Small intestine (tissue), 7 donors: ENCODE data around the gene NLRP4. TPM values are rescaled to one million over a fixed set of nuclear protein-coding genes. Genes with fewer than 3 reads are reported as not detected.

ENCODE experiments used
- DNase-seq, 2 donors: peaks; one replicate each; pipeline versions ENCODE4 v3.0.0 to v3.0.0-alpha.2; 2013
- FAIRE-seq: peaks from 2 replicates; lab custom pipeline; 2012; peaks lifted over from hg19 to GRCh38; lab: Jason Lieb, UNC
- H3K27ac ChIP-seq, 3 donors: one replicate each; pipeline ENCODE4 v1.5.1; 2013; ENCODE audit warnings: low read length in 2 of 3, mild to moderate bottlenecking in 2 of 3, control low read depth in 1 of 3, inconsistent platforms in 1 of 3, low read depth in 1 of 3, moderate library complexity in 1 of 3
- H3K27me3 ChIP-seq, 3 donors: one replicate each; pipeline ENCODE4 v1.6.1; 2013; ENCODE audit warnings: low read length in 3 of 3, inconsistent platforms in 1 of 3; ENCODE audit not compliant: control insufficient read depth in 3 of 3, insufficient read depth in 3 of 3
- H3K36me3 ChIP-seq, 3 donors: one replicate each; pipeline ENCODE4 v1.6.1; 2013; ENCODE audit warnings: low read length in 3 of 3, inconsistent platforms in 1 of 3, low read depth in 1 of 3, mild to moderate bottlenecking in 1 of 3, moderate library complexity in 1 of 3; ENCODE audit not compliant: control insufficient read depth in 3 of 3, insufficient read depth in 2 of 3
- H3K4me1 ChIP-seq, 3 donors: one replicate each; pipeline ENCODE4 v1.6.1; 2013; ENCODE audit warnings: low read length in 2 of 3, inconsistent platforms in 1 of 3, low read depth in 1 of 3, mild to moderate bottlenecking in 1 of 3, moderate library complexity in 1 of 3; ENCODE audit not compliant: control insufficient read depth in 3 of 3, insufficient read depth in 2 of 3
- H3K4me3 ChIP-seq, 3 donors: one replicate each; pipeline ENCODE4 v1.5.1; 2013; ENCODE audit warnings: low read length in 3 of 3, control low read depth in 1 of 3, inconsistent platforms in 1 of 3, low read depth in 1 of 3, mild to moderate bottlenecking in 1 of 3, moderate library complexity in 1 of 3
- H3K9me3 ChIP-seq, 2 donors: one replicate each; pipeline ENCODE4 v1.6.1; 2013; ENCODE audit warnings: low read depth in 1 of 2, low read length in 1 of 2; ENCODE audit not compliant: control insufficient read depth in 2 of 2, insufficient read depth in 1 of 2
- WGBS, 3 donors: extraction: QIAGEN DNeasy Blood & Tissue Kit; methylation state at CpG; one replicate each; pipeline ENCODE4 v1.1.7; 2013; 5-methylcytosine and 5-hydroxymethylcytosine counted together
- polyA plus RNA-seq, 4 donors: library from polyadenylated mRNA; stranded (reverse) in 3 of 4; unstranded in 1 of 4; fragments of 200-250 nt in 3 of 4; fragments of 120-200 nt in 1 of 4; gene quantifications; one replicate each; pipeline versions ENCODE4 v1.2.1 to v1.2.3, GENCODE V29; 2013
- donor health status: healthy with polysubstance abuse.
- donor health status: control.
- donor health status: control.
- donor health status: Bipolar disorder and iron deficiency.
- donor health status: healthy.

The NLRP4 gene
- polyA plus RNA-seq, 4 donors, result 0.09 TPM; not detected in 3

DNA sequence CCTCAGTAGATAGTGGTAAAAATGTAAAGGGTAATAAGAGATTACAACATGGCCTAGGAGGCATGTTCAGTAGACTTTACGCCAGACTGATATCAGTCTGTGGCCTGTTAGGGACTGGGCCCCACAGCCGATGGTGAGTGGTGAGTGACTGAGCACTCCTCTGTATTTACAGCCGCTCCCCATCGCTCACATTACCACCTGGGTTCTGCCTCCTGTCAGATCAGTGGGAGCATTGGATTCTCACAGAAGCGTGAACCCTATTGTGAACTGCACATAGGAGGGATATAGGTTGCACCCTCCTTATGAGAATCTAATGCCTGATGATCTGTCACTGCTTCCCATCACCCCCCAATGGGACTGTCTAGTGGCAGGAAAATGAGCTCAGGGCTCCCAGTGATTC is 22.4 kb upstream of the NLRP4 start:
- no peaks in the 10 kb centered on the region for H3K36me3 ChIP-seq
- FAIRE-seq, result no peak
- 80 to 93% (median 92%) methylated on average over 5 of the region's 5 CpGs for WGBS, 3 donors

DNA sequence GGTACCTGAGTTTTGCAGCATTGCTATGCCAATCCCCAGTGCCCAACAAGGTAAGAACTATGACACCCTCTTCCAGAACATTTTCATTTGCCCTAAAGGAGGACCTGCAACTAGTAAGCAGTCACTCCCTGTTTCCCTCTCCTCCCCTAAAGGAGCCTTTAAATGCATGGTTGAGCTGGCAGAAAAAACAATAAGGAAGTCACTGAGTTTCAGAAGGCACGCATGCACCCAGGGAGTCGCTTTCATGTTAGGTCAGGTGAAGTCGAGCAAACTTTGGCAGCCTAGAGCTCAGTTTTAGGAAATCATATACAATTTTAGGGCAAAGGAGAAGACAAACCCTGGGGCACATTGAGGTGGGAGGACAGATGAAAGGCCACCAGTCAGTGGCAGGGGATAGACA is 16.3 kb upstream of the NLRP4 start:
- 45 to 73% (median 52%) methylated on average over 3 of the region's 3 CpGs for WGBS, 3 donors
- FAIRE-seq, result no peak

More for the DNA sequence above, 22.4 kb upstream of the NLRP4 start:
- H3K4me1 ChIP-seq, result no peaks in the 10 kb centered on the region
- DNase-seq, result no peak
- peaks cover 0 to 3% (median 0%) of the 10 kb centered on the region in 3 donors for H3K27me3 ChIP-seq
- no peak overlapping the region for H3K27ac ChIP-seq
- peaks cover 0 to 14% of the 10 kb centered on the region in 2 donors for H3K9me3 ChIP-seq
- H3K4me3 ChIP-seq, result no peak overlapping the region

DNA sequence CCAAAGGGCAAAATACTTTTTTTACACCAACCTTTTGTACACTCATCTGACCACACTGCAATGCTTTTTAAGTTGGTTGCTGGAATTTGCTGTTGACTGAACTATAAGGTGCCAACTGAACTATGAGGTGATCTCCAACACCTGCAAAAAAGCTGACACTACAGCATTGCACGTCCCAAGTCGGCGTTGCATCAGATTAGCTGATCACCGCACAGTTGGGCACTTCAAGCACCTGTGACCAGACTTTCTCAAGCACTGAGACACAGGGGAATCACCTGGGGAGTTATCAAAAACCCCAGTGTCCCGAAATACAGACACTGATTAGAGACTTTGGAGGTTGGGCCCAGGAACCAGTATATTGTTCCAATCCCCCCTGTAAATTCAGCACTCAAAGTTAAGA is 5.7 kb upstream of the NLRP4 start:
- H3K27me3 ChIP-seq, result no peaks in the 10 kb centered on the region
- H3K4me3 ChIP-seq, result no peak overlapping the region
- WGBS, 3 donors, result 74 to 76% (median 74%) methylated on average over 5 of the region's 5 CpGs
- no peaks in the 10 kb centered on the region for H3K9me3 ChIP-seq
- no peak for DNase-seq
- no peak overlapping the region for H3K27ac ChIP-seq
- no peaks in the 10 kb centered on the region for H3K36me3 ChIP-seq
- H3K4me1 ChIP-seq, result no peaks in the 10 kb centered on the region
- FAIRE-seq, result no peak

More for the DNA sequence above, 16.3 kb upstream of the NLRP4 start:
- H3K27me3 ChIP-seq, result no peaks in the 10 kb centered on the region
- H3K4me3 ChIP-seq, result no peak overlapping the region
- H3K27ac ChIP-seq, result no peak overlapping the region
- no peaks in the 10 kb centered on the region for H3K4me1 ChIP-seq
- DNase-seq, result no peak
- H3K9me3 ChIP-seq, result no peaks in the 10 kb centered on the region
- H3K36me3 ChIP-seq, result no peaks in the 10 kb centered on the region

DNA sequence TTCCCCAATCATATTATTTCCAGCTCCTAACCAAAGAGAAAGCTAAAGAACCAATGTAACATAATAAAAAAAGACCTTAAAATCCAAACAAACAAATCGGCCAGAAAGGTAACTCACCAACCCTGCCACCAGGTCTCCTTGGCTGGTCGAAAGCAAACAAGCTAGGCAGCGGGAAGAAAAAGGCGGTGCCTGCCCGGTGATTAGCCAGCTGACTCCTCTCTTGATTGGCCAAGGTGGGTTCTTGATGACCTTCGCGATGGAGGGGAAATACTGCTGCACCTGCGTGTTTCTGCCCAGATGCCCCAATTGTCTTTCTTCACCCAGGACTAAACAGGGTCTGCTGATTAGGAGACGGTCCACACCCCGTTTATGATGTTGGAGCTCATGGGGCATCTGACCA is 4.5 kb upstream of the NLRP4 start, which contains the start of gene NLRP11:
Gene NLRP11 (minus strand): TSS at position 154 of the 400 bp plus-strand sequence. CDS start 13,825 bp downstream, outside the sequence.
- H3K27ac ChIP-seq, result no peak within 1 kb of the TSS
- no peak for FAIRE-seq
- no peaks in the 10 kb centered on the region for H3K36me3 ChIP-seq
- DNase-seq, result no peak
- peaks cover 0 to 7% of the 10 kb centered on the region in 2 donors for H3K9me3 ChIP-seq
- H3K27me3 ChIP-seq, result no peaks in the 10 kb centered on the region
- no peak within 1 kb of the TSS for H3K4me3 ChIP-seq
- 80 to 87% (median 83%) methylated on average over 10 of the region's 10 CpGs for WGBS, 3 donors
- H3K4me1 ChIP-seq, result no peaks in the 10 kb centered on the region

DNA sequence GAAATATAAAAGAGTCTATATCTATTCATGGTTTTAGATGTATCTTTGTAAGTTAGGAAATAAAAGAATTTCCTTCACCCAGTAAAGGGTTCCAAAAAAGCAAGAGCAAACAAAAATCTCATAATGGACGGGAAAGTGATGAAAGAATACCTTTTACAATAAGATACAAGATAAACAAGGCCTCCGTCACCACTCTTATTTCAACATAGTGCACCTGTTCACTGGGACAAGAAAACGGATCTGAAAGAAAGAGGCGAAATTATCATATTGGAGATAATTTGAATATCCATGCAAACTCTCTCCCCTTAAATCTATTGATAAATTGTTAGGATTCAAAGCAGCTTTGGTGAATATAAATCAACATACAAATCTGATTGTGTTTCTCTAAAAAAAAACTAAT is 3.7 kb upstream of the NLRP4 start:
- H3K9me3 ChIP-seq, result peaks cover 0 to 7% of the 10 kb centered on the region in 2 donors
- no peak overlapping the region for H3K4me3 ChIP-seq
- FAIRE-seq (no peak), DNase-seq (no peak)
- H3K36me3 ChIP-seq, result no peaks in the 10 kb centered on the region
- H3K27ac ChIP-seq, result no peak overlapping the region
- H3K27me3 ChIP-seq, result no peaks in the 10 kb centered on the region
- no peaks in the 10 kb centered on the region for H3K4me1 ChIP-seq
- WGBS, 3 donors, result 67 to 75% (median 73%) methylated on average over 4 of the region's 4 CpGs

DNA sequence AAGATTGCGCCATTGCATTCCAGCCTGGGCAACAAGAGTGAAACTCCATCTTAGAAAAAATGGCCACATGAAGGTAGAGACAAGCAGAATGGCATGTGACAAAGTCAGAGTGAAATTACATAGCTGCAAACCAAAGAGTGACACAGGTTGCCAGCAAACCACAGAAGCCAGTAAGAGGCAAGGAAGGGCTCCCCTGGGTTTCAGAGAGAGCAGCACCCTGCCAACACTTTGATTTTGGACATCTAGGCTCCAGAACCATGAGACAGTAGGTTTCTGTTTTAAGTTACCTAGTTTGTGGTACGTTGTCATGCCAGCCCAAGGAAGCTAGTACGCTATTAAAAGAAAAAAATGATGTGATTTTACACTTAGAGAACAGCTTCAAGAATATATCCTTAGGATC is 1.9 kb downstream of the NLRP4 start:
- Histone ChIP-seq H3K4me1 (no peaks in the 10 kb centered on the region), H3K27ac (no peak overlapping the region), H3K36me3 (no peaks in the 10 kb centered on the region), H3K4me3 (no peak overlapping the region), H3K27me3 (no peaks in the 10 kb centered on the region), H3K9me3 (peaks cover 0 to 7% of the 10 kb centered on the region in 2 donors)
- DNase-seq (no peak), FAIRE-seq (no peak)
- WGBS, 3 donors, result 69 to 78% (median 72%) methylated on average over 3 of the region's 3 CpGs

DNA sequence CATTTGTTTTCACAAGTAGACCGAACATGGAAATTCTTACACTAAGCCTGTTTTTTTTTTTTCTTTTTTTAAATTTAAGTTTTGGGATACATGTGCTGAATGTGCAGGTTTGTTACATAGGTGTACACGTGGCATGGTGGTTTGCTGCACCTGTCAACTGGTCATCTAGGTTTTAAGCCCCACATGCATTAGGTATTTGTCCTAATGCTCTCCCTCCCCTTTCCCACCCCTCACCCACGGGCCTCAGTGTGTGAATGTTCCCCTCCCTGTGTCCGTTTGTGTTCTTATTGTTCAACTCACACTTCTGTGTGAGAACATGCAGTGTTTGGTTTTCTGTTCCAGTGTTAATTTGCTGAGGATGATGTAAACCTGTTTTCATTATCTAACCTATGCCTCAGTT is 2.6 kb downstream of the NLRP4 start:
- Histone ChIP-seq H3K36me3 (no peaks in the 10 kb centered on the region), H3K9me3 (peaks cover 0 to 7% of the 10 kb centered on the region in 2 donors), H3K27ac (no peak overlapping the region), H3K4me1 (no peaks in the 10 kb centered on the region), H3K27me3 (no peaks in the 10 kb centered on the region), H3K4me3 (no peak overlapping the region)
- WGBS, 3 donors, result 35 to 51% (median 46%) methylated on average over 4 of the region's 4 CpGs
- no peak for FAIRE-seq
- no peak for DNase-seq

DNA sequence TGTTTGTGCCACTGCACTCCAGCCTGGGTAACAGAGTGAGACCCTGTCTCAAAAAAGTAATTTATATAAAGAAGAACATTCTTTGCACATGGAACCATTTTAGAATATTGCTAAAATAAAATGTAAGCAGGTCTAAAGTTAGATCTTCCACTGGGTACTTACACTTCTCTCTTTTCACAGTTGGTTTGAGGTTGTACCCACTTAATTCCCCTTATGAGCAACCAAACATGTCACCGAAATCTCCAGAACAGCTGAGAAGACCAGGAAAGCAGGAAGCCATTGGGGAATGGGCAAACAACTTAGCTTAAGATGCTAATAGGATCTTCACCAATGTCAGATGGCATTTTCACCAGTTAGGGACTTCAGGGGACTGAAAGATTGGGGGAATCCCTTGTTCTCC is 18.8 kb downstream of the NLRP4 start:
- FAIRE-seq, result no peak
- Histone ChIP-seq H3K4me3 (no peak overlapping the region), H3K4me1 (no peaks in the 10 kb centered on the region), H3K36me3 (no peaks in the 10 kb centered on the region), H3K27me3 (no peaks in the 10 kb centered on the region), H3K9me3 (peaks cover 0 to 16% of the 10 kb centered on the region in 2 donors), H3K27ac (no peak overlapping the region)
- WGBS, 3 donors, result 58 to 95% (median 68%) methylated on average over 1 of the region's 1 CpG
- no peak for DNase-seq

DNA sequence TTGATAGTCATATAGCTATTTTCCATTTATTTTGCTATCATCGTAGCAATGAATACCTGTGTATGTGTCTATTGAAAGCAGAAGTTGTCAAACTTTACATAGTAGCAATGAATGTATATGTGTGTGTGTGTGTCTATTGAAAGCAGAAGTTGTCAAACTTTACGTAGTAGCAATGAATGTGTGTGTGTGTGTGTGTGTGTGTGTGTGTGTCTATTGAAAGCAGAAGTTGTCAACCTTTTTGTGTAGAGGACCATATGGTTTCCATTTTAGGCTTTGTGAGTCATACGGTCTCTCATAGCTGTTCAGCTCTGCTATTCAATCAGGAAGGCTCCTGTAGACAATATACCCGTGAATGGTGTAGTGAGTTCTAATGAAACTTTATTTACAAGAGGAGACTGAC is 20.8 kb downstream of the NLRP4 start:
- DNase-seq (no peak), FAIRE-seq (no peak)
- 70 to 77% (median 71%) methylated on average over 4 of the region's 4 CpGs for WGBS, 3 donors

More for the DNA sequence above, 20.8 kb downstream of the NLRP4 start:
- H3K27me3 ChIP-seq, result no peaks in the 10 kb centered on the region
- no peak overlapping the region for H3K4me3 ChIP-seq
- H3K9me3 ChIP-seq, result peaks cover 0 to 28% of the 10 kb centered on the region in 2 donors
- H3K36me3 ChIP-seq, result no peaks in the 10 kb centered on the region
- no peak overlapping the region for H3K27ac ChIP-seq
- no peaks in the 10 kb centered on the region for H3K4me1 ChIP-seq
